ENCODE data around the gene GULP1.

- TF ChIP-seq PATZ1 (CRISPR knock-in tag; IDR thresholded peaks at IDR 0.05; ENCODE audit: borderline replicate concordance) (no peak), CREB5 (CRISPR knock-in tag; IDR thresholded peaks at IDR 0.05; ENCODE audit: low read depth) (no peak), ZNF8 (CRISPR knock-in tag; IDR thresholded peaks at IDR 0.05) (no peak), OSR1 (CRISPR knock-in tag; IDR thresholded peaks at IDR 0.05) (no peak), GLIS3 (CRISPR knock-in tag; IDR thresholded peaks at IDR 0.05) (no peak), ZFP3 (CRISPR knock-in tag; IDR thresholded peaks at IDR 0.05) (no peak), ISL1 (CRISPR knock-in tag; IDR thresholded peaks at IDR 0.05) (no peak), RARB (CRISPR knock-in tag; IDR thresholded peaks at IDR 0.05) (no peak)
Measured at GRCh38 chr2:188623995-188624643, 332.4 kb downstream of the GULP1 start.
